Measurements from ENCODE around the gene ROBO1.

GRCh38 chr3:79113876-79114275, 653.9 kb downstream of the ROBO1 start:
- no peak for TF ChIP-seq EZH2 (IDR thresholded peaks at IDR 0.05; ENCODE audit: borderline replicate concordance, insufficient read depth, low read depth, low read length, poor library complexity, severe bottlenecking)
- no peak for TF ChIP-seq CTCF (IDR thresholded peaks at IDR 0.05)

Data from B cell (primary cell).